NB4 (cell line): ENCODE data around the gene SND1.

Experiments used
- DNase-seq: peaks from one replicate; pipeline ENCODE4 v3.0.0; 2010; ENCODE audit warnings: low read depth
- H3K4me3 ChIP-seq: one replicate; pipeline ENCODE4 v1.5.1; 2011; ENCODE audit warnings: mild to moderate bottlenecking, low read depth, low read length, moderate library complexity
- MYC ChIP-seq: IDR thresholded peaks from 2 replicates; pipeline ENCODE4 v1.6.1; 2011; ENCODE audit warnings: low read depth, low read length
- POLR2A ChIP-seq: IDR thresholded peaks from 2 replicates; pipeline ENCODE4 v1.6.1; 2011; ENCODE audit warnings: mild to moderate bottlenecking; ENCODE audit not compliant: insufficient read length; ENCODE audit errors: extremely low read depth
- TF ChIP-seq, protein P1 (sequence below): IDR thresholded peaks from 2 replicates; pipeline ENCODE4 v1.6.1; 2011; ENCODE audit warnings: low read depth, low read length
- TF ChIP-seq, protein P2 (sequence below): IDR thresholded peaks from one replicate; pipeline ENCODE4 v1.5.1; 2012; ENCODE audit warnings: low read depth, low read length

The SND1 gene

DNA sequence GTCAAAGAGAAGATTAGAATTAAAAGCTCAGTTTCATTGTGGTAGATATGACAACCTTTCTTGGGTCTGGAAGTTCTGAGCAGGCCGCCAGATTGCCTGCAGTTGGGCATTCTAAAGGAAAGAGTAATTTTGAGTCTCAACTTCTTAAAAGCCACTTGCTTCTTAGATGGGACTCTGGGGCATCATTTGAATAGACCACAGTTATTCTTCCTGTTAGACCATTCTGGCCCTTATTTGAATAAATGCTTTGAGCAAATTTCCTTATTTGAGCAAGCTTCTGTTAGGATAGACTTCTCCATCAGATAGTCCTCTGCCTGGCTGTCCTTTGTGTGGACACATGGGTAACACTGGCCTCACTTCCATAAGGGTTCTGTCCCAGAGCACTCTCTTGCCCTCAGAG is 40.2 kb downstream of the SND1 start:
- no peak overlapping the region for H3K4me3 ChIP-seq
- TF ChIP-seq POLR2A = no peak
- TF ChIP-seq, protein P1, sequence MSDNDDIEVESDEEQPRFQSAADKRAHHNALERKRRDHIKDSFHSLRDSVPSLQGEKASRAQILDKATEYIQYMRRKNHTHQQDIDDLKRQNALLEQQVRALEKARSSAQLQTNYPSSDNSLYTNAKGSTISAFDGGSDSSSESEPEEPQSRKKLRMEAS = no peak
- TF ChIP-seq, protein P2, sequence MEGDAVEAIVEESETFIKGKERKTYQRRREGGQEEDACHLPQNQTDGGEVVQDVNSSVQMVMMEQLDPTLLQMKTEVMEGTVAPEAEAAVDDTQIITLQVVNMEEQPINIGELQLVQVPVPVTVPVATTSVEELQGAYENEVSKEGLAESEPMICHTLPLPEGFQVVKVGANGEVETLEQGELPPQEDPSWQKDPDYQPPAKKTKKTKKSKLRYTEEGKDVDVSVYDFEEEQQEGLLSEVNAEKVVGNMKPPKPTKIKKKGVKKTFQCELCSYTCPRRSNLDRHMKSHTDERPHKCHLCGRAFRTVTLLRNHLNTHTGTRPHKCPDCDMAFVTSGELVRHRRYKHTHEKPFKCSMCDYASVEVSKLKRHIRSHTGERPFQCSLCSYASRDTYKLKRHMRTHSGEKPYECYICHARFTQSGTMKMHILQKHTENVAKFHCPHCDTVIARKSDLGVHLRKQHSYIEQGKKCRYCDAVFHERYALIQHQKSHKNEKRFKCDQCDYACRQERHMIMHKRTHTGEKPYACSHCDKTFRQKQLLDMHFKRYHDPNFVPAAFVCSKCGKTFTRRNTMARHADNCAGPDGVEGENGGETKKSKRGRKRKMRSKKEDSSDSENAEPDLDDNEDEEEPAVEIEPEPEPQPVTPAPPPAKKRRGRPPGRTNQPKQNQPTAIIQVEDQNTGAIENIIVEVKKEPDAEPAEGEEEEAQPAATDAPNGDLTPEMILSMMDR = no peak
- TF ChIP-seq MYC = no peak
- no peak for DNase-seq

DNA sequence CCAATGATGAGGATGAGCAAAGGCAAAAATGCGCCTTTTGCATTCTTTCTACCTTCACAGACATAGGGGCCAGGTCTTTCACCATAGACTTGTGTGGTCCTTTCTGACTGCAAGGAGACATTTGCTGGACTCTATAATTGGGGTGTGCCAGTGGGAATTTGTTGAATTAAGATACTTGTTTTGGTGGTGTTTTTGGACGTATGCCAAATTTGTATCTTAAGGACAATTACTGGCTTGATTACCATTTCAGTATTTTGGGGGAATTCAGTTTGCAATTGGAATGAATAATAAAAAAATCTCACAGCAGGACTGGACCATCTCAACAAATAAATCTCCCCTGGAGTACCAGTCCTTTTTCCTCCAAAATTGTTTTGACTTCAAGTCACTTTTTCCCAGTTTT is 47.9 kb downstream of the SND1 start:
- TF ChIP-seq POLR2A (no peak), MYC (no peak)
- TF ChIP-seq, protein P1 = no peak
- H3K4me3 ChIP-seq = no peak overlapping the region
- no peak for DNase-seq

DNA sequence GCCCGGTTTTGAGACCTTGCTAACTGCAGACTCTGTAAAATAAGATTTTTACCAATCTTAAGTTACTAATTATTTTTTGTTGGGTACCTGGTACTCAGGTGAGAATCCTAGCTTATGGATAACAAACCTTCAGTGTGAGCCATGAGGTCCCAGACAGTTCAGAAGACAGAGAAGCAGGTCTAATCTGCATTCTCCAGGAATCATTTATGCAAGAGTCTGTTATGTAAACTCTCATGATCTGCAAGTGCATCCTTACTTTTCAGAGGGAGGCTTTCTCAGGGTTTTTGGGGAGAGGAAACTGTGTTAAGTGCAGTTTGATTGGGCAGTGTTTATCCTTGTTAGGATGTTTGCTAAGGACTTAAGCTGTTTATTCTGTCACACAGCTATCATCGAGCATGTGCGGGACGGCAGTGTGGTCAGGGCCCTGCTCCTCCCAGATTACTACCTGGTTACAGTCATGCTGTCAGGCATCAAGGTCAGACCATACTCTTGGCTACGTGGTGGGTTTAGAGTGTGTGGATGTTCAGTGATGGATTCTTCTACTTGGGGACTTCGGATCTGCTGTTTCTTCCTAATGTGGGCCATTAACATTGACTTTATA is 50.2 kb downstream of the SND1 start:
- H3K4me3 ChIP-seq = no peak overlapping the region
- DNase-seq = no peak
- TF ChIP-seq MYC (no peak), POLR2A (no peak)
- TF ChIP-seq, protein P1 = no peak
- TF ChIP-seq, protein P2 = no peak

DNA sequence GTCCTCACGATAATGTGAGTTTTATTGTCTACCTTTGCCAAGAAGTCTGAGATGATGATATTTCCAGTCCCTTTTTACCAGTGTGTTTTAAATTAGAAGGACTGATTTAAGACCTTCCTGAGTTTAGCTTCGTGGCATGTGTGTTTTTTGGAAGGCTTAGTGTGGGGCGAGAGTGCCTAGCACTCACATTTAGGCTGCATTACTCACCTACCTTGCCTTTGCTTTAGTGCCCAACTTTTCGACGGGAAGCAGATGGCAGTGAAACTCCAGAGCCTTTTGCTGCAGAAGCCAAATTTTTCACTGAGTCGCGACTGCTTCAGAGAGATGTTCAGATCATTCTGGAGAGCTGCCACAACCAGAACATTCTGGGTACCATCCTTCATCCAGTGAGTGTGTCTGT is 50.9 kb downstream of the SND1 start:
- no peak overlapping the region for H3K4me3 ChIP-seq
- DNase-seq = no peak
- TF ChIP-seq, protein P1 = no peak
- TF ChIP-seq POLR2A (no peak), MYC (no peak)
- TF ChIP-seq, protein P2 = no peak

DNA sequence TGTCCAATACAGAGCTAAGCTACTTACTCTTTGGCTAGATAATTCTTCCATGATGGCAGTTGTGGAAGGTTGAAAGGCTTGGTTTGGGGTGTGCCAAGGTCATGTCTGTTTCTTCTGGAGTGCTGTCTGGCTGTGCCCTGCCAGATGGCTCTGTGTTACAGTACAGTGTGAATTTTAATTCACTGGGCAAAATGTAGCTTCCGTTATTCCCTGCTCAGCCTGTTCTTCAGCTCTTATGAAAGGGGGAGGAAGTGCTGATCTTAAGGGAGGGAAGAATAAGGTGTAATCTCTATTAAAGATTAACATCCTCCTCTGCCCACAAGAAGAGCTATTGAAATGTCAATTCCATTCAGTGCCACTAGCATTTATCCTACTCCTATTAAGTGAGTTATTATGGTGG is 52.2 kb downstream of the SND1 start:
- H3K4me3 ChIP-seq = no peak overlapping the region
- TF ChIP-seq, protein P2 = no peak
- TF ChIP-seq POLR2A (no peak), MYC (no peak)
- TF ChIP-seq, protein P1 = no peak

DNA sequence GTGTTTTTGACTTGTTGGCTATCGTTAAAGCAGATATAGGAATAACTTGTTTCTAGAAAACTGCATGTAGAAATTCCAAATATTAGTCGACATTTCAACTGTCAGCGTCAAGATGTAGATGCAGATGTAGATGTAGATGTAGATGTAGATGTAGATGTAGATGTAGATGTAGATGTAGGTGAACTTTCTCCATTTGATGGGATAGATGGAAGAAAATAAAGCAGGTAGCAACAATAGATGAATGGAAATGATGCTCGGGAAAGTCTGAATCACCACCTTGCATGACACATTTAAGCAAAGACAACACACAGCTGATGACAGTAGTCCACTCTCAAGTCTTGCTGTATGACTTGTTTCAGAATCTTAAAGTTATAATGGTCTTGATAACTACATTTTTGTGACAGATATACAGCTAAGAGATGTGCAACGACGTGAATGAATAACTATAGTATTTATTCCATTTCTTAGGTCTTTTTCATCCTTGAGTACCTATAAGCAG is 53.5 kb downstream of the SND1 start:
- no peak overlapping the region for H3K4me3 ChIP-seq
- no peak for DNase-seq
- TF ChIP-seq, protein P2 = no peak
- no peak for TF ChIP-seq POLR2A
- TF ChIP-seq MYC = no peak
- TF ChIP-seq, protein P1 = no peak

More for the DNA sequence above, 52.2 kb downstream of the SND1 start:
- DNase-seq = no peak
